Measurements from ENCODE around the gene TRIM29. TPM values are rescaled to one million over a fixed set of nuclear protein-coding genes. Genes with fewer than 3 reads are reported as not detected.

Gene TRIM29
- total RNA-seq, 1 donor from 2014 or later, result 0.11 TPM

DNA sequence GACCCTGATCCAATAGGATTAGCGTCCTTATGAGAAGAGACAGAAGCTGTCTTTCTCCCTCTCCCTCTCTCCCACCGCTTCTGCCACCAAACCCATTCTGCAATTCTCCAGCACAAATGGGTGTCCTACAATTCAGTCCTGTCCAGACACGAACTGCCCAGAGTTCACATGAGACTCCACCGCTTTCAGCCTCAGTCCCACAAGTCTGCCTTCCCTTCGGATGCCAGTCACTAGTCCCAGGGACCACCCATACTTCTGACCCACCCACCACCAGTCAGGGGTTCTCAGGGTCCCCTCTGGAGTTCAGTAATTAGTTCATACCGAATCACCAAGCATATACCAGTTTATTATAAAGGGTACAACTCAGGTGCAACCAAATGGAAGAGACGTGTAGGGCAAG lies 73.6 kb downstream of the TRIM29 start:
- Histone ChIP-seq H3K9me3 (ENCODE audit: low read depth) (no peaks in the 10 kb centered on the region), H3K4me3 (no peak overlapping the region), H3K4me1 (peaks cover 41% of the 10 kb centered on the region), H3K79me2 (ENCODE audit: low read depth) (no peaks in the 10 kb centered on the region), H3K27me3 (no peaks in the 10 kb centered on the region), H3K36me3 (no peaks in the 10 kb centered on the region), H2AFZ (replicated peaks) (no peak overlapping the region), H3K27ac (no peak overlapping the region), H3K4me2 (no peak overlapping the region), H4K20me1 (ENCODE audit: low read depth) (no peaks in the 10 kb centered on the region), H3F3A (ENCODE audit: low read depth) (peaks cover 18% of the 10 kb centered on the region), H3K9ac (no peak overlapping the region)
- no peak for DNase-seq (ENCODE audit: low spot score)
- peaks cover 47% of the 10 kb centered on the region for H3K4me1 Mint-ChIP-seq
- H3K4me3 Mint-ChIP-seq, result no peak overlapping the region
- H3K36me3 Mint-ChIP-seq, result no peaks in the 10 kb centered on the region
- peaks cover 21% of the 10 kb centered on the region for H3K27me3 Mint-ChIP-seq (ENCODE audit: insufficient read depth, low read depth)
- TF ChIP-seq, protein P1, sequence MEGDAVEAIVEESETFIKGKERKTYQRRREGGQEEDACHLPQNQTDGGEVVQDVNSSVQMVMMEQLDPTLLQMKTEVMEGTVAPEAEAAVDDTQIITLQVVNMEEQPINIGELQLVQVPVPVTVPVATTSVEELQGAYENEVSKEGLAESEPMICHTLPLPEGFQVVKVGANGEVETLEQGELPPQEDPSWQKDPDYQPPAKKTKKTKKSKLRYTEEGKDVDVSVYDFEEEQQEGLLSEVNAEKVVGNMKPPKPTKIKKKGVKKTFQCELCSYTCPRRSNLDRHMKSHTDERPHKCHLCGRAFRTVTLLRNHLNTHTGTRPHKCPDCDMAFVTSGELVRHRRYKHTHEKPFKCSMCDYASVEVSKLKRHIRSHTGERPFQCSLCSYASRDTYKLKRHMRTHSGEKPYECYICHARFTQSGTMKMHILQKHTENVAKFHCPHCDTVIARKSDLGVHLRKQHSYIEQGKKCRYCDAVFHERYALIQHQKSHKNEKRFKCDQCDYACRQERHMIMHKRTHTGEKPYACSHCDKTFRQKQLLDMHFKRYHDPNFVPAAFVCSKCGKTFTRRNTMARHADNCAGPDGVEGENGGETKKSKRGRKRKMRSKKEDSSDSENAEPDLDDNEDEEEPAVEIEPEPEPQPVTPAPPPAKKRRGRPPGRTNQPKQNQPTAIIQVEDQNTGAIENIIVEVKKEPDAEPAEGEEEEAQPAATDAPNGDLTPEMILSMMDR (IDR thresholded peaks at IDR 0.05), result no peak
- TF ChIP-seq EZH2phosphoT487 (IDR thresholded peaks at IDR 0.05) (no peak), EZH2 (IDR thresholded peaks at IDR 0.05) (no peak)
- H3K27ac Mint-ChIP-seq, result no peak overlapping the region
- H3K9me3 Mint-ChIP-seq, result no peaks in the 10 kb centered on the region

DNA sequence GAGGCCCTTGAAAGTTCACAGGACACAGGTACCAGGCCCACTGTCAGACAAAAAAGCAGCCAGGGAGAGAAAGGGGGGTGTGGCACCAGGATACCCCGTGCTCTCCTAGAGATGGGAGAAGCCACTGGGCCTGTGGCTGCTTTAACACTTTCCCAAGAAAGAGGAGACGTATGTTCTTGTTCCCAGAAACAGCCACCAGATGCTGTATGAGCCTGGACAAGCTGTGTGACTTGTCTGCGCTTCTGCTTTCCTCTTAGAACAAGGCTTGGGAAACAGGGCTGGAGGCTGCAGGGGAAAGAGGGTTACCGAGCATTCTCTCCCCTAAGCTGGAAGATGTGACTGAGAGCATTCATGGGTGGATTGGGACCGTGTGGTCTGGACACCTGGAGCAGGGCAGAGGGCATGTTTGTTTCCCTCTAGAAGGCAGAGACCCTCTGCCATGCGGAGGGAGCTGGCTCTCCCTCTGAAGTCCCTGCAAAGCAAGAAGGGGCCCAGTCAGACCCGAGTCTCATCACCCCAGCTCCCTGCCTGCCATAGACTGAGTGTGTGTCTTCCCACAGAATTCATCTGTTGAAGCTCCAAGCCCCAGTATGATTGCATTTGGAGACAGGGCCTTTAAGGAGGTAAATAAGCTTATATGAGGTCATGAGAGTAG lies 74.1 kb downstream of the TRIM29 start:
- TF ChIP-seq EZH2phosphoT487 (IDR thresholded peaks at IDR 0.05), result no peak
- TF ChIP-seq, protein P1 (IDR thresholded peaks at IDR 0.05), result no peak
- TF ChIP-seq EZH2 (IDR thresholded peaks at IDR 0.05), result no peak

DNA sequence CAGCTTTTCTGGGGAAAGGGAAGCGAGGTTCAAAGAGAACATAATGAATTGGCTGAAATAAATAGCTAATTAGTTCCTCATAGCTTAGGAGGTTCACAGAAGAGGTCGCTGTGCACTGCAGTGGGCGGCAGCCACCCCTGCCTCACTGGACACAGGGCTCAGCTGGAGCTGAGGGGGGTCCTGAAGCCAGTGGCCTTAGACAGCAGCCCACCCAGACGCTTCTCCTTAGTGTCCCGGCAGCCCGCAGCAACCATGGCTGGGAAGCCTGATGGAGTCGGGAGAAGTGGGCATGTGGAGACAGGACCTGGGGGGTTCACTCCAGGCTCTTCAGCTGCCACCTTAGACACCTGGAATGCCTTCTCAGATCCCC lies 75.4 kb downstream of the TRIM29 start:
- H3K9me3 Mint-ChIP-seq, result no peaks in the 10 kb centered on the region

More for the DNA sequence above, 74.1 kb downstream of the TRIM29 start:
- H3K9me3 ChIP-seq (ENCODE audit: low read depth), result no peaks in the 10 kb centered on the region
- no peaks in the 10 kb centered on the region for H3K36me3 ChIP-seq
- H3K4me1 ChIP-seq, result peaks cover 41% of the 10 kb centered on the region
- H4K20me1 ChIP-seq (ENCODE audit: low read depth), result no peaks in the 10 kb centered on the region
- H3F3A ChIP-seq (ENCODE audit: low read depth), result peaks cover 18% of the 10 kb centered on the region
- Mint-ChIP-seq H3K9me3 (no peaks in the 10 kb centered on the region), H3K36me3 (no peaks in the 10 kb centered on the region), H3K4me1 (peaks cover 47% of the 10 kb centered on the region), H3K4me3 (no peak overlapping the region), H3K27me3 (ENCODE audit: insufficient read depth, low read depth) (peaks cover 16% of the 10 kb centered on the region), H3K27ac (no peak overlapping the region)
- no peak overlapping the region for H3K4me2 ChIP-seq
- H3K79me2 ChIP-seq (ENCODE audit: low read depth), result no peaks in the 10 kb centered on the region
- no peak overlapping the region for H3K4me3 ChIP-seq
- no peak overlapping the region for H2AFZ ChIP-seq (replicated peaks)
- H3K27ac ChIP-seq, result no peak overlapping the region
- no peak overlapping the region for H3K9ac ChIP-seq
- no peak for DNase-seq (ENCODE audit: low spot score)
- H3K27me3 ChIP-seq, result no peaks in the 10 kb centered on the region

More for the DNA sequence above, 75.4 kb downstream of the TRIM29 start:
- Histone ChIP-seq H3K9ac (no peak overlapping the region), H2AFZ (replicated peaks) (peak overlapping the region; percentile 15), H3K4me2 (peak overlapping the region; percentile 28), H3K27me3 (no peaks in the 10 kb centered on the region), H4K20me1 (ENCODE audit: low read depth) (no peaks in the 10 kb centered on the region), H3K9me3 (ENCODE audit: low read depth) (no peaks in the 10 kb centered on the region), H3K36me3 (no peaks in the 10 kb centered on the region), H3K79me2 (ENCODE audit: low read depth) (no peaks in the 10 kb centered on the region), H3K27ac (no peak overlapping the region), H3F3A (ENCODE audit: low read depth) (peaks cover 24% of the 10 kb centered on the region), H3K4me1 (peaks cover 53% of the 10 kb centered on the region), H3K4me3 (no peak overlapping the region)
- no peak for DNase-seq (ENCODE audit: low spot score)
- H3K4me1 Mint-ChIP-seq, result peaks cover 46% of the 10 kb centered on the region
- H3K4me3 Mint-ChIP-seq, result no peak overlapping the region
- no peak overlapping the region for H3K27ac Mint-ChIP-seq
- no peaks in the 10 kb centered on the region for H3K36me3 Mint-ChIP-seq
- peaks cover 17% of the 10 kb centered on the region for H3K27me3 Mint-ChIP-seq (ENCODE audit: insufficient read depth, low read depth)
- TF ChIP-seq, protein P1 (IDR thresholded peaks at IDR 0.05), result no peak
- TF ChIP-seq EZH2 (IDR thresholded peaks at IDR 0.05) (no peak), EZH2phosphoT487 (IDR thresholded peaks at IDR 0.05) (no peak)

All from neural progenitor cell (in vitro differentiated cells).